GM19463 (cell line): ENCODE data around the gene PLPP6.
A peak's percentile ranks its signal among the peaks of the same experiment; 100 is the strongest.

Experiments used
- ATAC-seq: cut with Tn5 transposase; IDR thresholded peaks from one replicate; pipeline ENCODE4 v1.9.1; 2021; ENCODE audit warnings: mild to moderate bottlenecking, moderate library complexity; ENCODE audit not compliant: unreplicated experiment

The PLPP6 gene

DNA sequence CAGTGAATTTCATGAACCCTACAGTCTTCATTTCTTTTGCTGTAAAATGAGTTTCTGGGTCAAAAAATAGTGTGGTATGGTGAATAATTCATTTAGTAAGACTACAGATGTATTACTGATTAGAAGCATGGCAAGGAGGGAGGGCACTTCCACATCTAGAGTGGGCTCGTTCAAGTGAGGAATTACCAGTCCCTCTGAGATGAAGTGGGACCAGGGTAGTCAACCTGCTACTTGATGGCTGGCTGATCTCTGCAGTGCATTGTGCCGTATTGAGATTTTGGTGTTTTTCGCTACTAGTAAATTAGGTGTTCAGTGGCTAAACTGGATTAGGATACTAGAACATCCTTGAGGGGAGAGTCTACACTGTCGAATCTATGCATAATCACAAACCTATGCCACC lies 28.1 kb downstream of the PLPP6 start:
- ATAC-seq, result peak; percentile 65

DNA sequence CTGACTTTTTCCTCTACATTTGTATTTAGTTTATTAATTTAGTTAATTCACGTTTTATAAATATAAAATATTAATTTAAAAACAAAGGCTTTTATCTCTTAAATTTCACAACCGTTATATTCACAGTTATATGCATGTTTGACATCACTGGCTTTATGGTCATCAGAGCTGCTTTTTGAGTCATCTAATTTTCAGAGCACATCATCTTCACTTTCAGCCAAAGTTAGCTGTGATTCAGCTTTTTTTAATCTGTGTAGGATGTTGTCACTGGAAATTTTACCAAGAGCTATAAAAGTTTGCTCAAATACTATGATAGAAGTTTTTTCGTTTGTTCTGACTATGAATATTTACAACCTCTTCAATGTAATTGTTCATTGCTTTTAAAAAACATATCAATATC lies 29.7 kb downstream of the PLPP6 start:
- ATAC-seq, result no peak

DNA sequence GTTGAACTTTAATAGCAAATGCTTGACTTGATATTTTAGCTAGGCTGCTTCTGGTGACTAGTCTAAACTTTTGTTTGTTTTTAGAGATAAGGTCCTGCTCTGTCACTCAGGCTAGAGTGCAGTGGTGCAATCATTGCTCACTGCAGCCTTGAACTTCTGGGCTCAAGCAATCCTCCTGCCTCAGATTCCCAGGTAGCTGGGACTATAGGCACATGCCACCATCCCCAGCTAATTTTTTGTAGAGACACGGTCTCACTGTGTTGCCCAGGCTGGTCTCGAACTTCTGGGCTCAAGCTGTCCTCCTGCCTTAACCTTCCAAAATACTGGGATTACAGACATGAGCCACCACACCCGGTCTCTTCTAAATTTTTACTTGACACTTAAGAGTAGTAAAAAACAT lies 38.0 kb downstream of the PLPP6 start:
- ATAC-seq, result no peak

DNA sequence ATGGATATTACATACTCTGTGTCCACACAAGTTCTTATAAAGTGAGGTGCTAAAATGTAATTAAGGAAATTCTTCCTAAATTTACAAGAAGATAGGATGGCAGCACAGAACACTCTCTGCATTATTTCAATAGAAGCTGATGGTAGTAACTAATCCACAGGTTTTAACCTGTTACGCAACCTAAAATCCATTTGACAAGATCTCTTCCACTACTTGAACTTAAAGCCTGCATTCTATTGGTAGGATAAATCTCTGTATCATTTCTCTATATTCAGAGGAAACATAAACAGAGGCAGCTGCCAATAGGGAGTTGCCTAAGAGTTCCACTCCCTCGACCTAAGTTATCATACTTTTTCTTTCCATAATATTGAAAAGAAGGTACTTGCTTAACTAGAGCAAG lies 38.8 kb downstream of the PLPP6 start:
- no peak for ATAC-seq

DNA sequence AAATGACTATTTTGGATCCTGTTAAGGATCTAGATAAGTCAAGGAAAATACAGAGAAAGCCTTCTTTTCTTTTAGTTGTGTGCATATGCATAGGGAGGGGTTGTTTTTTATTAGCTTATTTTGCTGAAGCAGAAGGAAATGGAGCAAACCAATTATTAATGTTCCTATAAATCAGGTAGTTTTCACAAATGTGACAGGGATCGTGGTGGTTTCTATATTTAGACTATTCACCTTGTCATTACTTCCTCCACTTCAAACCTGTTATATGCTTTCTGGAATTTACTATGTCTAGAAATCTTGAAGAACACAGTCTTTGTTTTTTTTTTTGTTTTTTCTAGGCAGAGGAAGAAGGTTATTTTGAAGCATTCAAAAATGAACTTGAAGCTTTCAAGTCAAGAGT lies 39.4 kb downstream of the PLPP6 start:
- no peak for ATAC-seq

DNA sequence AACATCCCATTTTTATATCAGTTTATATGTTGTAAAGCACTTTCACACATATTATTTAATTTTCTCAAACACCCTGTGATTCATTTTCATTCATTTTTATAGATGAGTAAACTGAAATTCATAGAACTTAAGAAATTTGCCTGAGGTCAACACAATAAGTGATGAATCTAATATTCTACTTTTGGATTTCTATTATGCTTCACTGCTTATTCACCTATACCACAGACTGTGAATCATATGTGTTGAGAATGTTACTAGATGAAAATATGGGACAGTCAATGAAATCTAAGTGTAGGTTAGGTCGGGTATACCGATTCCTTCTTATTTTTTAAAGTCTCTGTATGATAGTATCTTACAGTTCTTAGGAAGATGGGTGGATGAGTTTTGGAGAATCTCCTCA lies 42.0 kb downstream of the PLPP6 start:
- ATAC-seq, result no peak

DNA sequence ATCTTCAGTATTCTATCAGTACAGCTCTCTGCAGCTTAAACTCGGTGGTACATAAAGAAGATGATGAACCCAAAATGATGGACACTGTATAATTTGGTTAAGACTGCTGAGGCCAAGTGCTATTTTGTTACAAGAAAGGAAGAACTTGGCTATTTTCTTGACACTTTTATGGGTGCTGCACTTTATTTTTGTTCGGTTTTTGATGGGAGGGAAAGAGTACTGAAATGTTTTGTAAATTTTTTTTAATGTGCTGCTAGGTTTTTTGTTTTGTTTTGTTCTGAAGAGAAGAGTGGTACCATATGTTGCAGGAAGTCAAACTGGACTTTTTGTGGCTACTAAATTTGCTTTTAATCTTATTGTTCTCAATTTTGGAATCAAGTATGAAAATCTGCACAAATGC lies 43.9 kb downstream of the PLPP6 start:
- no peak for ATAC-seq

DNA sequence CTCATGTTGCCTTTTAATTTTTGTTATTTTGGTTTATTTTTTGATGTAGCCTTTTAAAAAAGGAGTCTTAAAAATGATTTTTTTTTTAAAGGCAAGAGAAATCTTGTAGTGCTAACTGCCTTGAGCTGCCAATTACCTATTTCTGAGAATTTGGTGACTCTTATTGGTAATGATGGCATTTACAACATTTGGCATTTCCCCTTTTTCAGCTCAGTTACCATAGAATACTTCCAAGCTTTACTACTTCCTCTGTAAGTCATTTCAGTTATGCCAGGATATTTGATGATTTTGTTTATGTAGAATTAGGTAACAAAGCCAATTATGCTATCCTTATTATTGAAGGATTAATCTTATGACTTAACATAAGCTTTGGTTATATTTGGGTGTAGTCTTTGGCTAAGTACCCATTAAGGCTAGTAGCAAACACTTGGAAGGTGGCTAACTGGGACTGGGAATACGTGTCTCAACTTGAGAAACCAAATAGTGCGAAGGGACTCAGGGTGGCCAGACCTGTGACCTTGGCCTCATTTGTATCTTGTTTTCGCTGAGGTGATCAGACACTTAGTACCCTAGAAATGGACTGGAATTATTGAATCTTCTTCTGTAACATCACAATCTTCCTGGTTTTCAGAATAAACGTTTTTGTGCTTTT lies 45.0 kb downstream of the PLPP6 start:
- no peak for ATAC-seq

DNA sequence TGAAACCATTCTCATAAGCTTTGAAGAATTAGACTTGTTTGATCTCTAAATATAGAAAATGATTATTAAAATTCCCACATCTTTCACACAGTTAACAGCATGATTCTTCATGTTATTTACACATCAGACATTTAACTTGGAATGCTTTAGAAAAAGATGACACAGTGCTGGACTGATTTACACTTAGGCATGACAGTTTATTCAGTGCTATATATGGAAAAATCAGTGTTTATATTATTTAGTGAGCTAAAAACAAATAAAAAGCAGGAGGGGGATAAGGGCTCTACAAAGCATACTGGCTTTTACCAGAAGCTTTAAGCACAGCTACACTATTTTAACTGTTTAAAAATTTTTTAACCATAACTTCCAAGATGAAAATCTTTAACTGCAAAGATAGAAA lies 47.3 kb downstream of the PLPP6 start:
- no peak for ATAC-seq

DNA sequence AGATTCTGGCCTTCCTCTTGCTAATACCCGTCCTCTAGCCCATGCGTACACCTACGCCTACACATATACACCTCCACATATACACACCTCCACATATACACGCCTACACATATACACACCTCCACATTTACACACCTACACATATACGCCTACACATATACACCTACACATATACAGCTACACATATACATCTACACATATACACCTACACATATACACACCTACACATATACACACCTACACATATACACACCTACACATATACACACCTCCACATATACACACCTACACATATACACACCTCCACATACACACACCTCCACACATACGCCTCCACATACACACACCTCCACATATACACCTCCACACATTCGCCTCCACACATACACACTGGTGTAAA lies 51.8 kb downstream of the PLPP6 start:
- no peak for ATAC-seq

DNA sequence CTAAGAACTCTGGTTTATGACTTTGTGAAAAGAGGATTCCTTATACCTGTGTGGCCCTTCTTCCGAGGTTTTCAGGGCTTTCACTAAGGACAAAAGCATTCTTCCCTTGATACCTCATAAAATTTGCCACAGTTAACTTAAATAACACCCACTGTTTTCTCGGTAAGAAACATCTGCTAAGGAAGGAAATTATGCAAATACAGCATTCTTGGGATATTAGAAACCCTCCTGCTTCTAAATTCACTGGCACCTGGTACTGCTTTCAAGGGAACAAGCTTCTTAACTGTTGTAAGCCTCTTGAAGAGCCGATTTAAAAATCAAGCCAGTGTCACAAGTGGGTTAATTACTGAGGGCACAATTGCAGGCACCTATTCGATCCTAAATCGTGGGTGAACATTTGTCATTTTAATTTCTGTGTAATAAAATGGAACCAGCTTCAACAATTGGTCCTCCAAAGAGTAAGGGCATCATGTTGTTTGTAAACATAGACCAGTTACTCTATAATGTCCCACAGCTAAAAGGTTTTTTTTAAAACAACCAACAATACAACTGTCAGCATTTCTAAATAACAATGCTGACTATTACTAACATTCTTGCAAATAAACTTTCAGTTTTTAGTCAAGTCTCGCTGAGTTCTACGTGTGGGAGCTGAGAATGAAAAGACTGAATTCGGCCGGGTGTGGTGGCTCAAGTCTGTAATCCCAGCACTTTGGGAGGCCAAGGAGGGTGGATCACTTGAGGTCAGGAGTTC lies 52.3 kb downstream of the PLPP6 start:
- no peak for ATAC-seq
